HT1080 (cell line): ENCODE results near the gene CCSER1. TPM values are rescaled to one million over a fixed set of nuclear protein-coding genes. Genes with fewer than 3 reads are reported as not detected.
A peak's percentile ranks its signal among the peaks of the same experiment; 100 is the strongest.
"Not testable (repeated sequence)": the region's sequence is repeated elsewhere in the genome, so short reads cannot be mapped to it uniquely, and the experiment has no call there.

Experiments
- DNase-seq: peaks from one replicate; pipeline ENCODE4 v3.0.0-alpha.2; 2015; ENCODE audit warnings: low read depth
- total RNA-seq: library from RNA; depleted of rRNA; stranded (reverse); fragments of >200 nt; shearing (Covaris generic); gene quantifications from 2 replicates; pipeline ENCODE4 v1.2.3, GENCODE V29; 2014

CCSER1 gene
- total RNA-seq, 1 experiment from 2014 or later, result 0.16 TPM

GRCh38 chr4:90648791-90649190 is 521.6 kb downstream of the CCSER1 start:
- no peak for DNase-seq

GRCh38 chr4:90660672-90661071 is 533.5 kb downstream of the CCSER1 start:
- DNase-seq, result no peak

DNA sequence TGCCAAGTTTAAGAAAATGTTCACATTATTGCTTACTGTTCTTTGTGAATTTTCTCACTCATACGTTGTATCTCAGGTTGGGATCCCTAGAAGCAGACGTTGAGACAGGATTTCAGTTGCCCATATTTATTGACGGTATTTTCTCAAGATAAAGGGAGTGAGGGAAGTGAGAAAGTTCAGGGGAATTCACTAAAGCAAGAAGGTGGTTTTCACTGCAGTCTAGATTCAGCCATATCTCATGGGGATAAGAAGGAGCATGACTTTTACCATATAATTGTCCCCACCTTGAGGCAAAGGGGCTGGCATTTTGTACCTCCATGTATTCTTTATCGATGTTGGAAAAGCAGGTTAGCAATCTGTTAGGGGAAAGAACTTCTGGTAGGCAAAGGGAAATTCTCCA is 543.0 kb downstream of the CCSER1 start:
- DNase-seq, result no peak

- no peak for DNase-seq
Observed at GRCh38 chr4:90689739-90690138, 562.5 kb downstream of the CCSER1 start.

DNA sequence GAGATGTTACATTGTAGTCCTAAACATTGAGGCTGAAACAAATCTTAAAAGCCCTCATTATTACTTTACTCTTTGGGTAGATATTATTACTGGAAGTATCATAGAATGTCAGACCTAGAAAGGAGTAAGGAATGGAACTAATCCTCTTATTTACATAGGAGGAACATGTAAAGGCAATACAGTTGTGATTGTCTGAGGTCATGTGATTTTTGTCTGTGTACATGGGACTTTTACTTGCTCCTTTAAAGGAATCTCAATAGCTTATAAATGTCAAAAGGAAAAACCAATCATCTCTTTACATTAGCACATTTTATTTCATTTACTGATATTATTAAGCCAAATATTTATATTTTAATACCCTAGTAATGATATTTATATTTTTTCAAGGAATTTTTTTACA is 568.2 kb downstream of the CCSER1 start:
- no peak for DNase-seq

GRCh38 chr4:90705501-90705900 is 578.3 kb downstream of the CCSER1 start:
- DNase-seq, result not testable (repeated sequence)

DNA sequence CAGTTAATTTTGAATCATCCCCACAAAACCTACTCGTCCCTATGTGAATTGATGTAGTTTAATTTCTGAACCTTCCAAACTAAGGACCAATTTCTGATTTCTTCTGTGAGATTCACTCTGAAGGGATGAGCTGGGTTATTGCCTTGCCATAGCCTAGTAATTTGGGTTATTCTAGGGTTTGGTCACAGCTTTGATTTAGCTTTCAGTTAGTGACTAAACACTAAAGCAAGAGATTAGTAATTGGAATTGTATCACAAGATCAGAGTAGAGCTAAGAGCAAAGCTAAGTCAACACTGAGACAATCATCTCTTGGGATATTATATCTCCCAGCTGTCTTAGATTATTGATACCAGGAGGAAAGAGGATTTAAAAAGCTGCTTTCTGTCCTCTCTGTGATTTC is 588.0 kb downstream of the CCSER1 start:
- no peak for DNase-seq

GRCh38 chr4:90718931-90719330 is 591.7 kb downstream of the CCSER1 start:
- no peak for DNase-seq

DNA sequence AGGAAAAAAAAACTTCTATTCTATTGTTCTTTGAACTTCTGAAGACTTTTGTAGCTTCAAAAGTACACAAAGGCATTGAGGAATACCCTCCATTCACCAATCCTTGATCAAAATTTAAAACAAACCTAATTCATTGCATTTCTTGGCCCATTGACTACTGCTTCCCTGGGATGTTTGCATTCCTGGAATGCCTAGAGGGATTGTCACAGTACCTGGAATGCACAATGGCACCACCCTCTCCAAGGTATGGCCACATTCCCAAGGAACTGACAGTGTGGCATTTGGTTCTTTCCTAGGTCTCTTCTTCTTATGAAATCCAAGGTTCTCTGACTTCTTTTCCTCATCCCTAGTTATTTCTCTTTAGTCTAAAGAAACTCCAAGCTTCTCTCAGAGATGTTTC is 600.7 kb downstream of the CCSER1 start:
- peak; percentile 71 for DNase-seq

DNA sequence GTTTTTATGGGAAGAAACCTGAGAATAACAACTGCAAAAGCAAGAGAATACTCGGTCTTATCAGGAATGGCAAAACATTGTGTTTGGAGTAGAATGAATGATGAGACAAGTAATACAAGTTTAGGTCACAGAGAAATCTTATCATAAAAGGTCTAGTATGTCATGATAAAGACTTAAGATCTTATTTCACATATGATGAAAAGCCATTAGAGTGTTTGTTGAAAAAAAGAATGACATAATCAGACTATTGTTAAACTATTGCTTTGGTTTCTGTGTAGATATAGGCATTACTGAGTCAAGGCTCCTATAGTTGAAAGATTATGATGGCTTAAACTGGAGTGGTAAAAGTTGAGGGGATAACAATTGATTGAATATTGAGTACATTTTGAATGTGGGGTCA is 603.6 kb downstream of the CCSER1 start:
- no peak for DNase-seq

DNA sequence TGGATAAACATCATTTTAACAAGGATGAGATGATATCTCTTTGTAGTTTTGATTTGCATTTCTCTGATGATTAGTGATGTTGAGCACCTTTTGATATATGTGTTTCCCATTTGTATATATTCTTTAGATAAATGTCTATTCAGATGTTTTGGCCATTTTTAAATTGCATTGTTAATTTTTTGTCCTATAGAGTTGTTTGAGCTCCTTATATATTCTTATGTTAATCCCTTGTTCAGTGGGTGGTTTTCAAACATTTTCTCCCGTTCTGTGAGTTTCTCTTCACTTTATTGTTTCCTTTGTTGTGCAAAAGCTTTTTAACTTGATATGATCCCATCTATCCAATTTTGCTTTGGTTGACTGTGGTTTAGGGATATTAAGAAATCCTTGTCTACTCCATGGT is 606.0 kb downstream of the CCSER1 start:
- no peak for DNase-seq

- DNase-seq, result peak; percentile 70
Observed at GRCh38 chr4:90745176-90745575, 618.0 kb downstream of the CCSER1 start.

GRCh38 chr4:90753068-90753467 is 625.9 kb downstream of the CCSER1 start:
- DNase-seq, result no peak

GRCh38 chr4:90757534-90758060 is 630.4 kb downstream of the CCSER1 start:
- DNase-seq, result no peak

GRCh38 chr4:90760059-90760458 is 632.9 kb downstream of the CCSER1 start:
- DNase-seq, result no peak

GRCh38 chr4:90766837-90767236 is 639.6 kb downstream of the CCSER1 start:
- no peak for DNase-seq

GRCh38 chr4:90769251-90769650 is 642.1 kb downstream of the CCSER1 start:
- DNase-seq, result peak; percentile 7

DNA sequence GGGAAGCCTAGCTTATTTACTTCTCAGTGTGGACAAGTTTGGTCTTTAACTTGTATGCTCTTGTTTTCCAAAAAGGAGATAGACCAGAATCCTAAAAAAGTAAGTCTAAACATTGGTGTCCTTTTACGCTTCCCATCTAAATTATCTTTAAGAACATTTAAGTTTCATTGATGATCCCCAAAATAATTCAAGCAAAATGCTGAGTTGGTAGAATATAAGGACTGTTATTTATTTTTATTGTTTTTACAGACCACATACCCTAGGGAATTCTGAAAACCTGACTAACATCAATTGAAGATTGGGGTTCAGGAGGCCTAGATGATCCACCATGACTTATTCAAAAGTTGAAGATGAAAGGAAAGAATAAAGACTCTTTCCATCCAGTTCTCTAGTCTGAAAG is 653.0 kb downstream of the CCSER1 start:
- DNase-seq, result no peak

DNA sequence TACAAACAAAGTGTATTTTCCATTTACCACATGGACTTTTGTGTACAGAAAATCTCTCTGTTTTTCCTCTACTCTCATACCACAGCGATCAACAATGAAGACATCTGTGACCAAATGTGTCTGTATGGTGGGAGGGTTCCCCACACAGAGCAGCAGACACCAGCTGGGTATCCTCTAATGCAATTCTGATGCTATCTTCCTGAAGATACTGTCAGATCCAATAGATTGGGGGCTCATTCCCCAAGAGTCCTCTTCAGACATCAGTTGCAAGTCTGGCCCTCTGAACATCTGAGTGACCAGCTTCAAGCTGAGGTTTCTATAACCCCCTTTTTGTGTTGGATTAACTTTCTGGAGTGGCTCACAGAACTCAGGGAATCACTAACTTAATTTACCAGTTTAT is 659.4 kb downstream of the CCSER1 start:
- no peak for DNase-seq

GRCh38 chr4:90792696-90793095 is 665.5 kb downstream of the CCSER1 start:
- DNase-seq, result no peak

GRCh38 chr4:90798948-90799347 is 671.8 kb downstream of the CCSER1 start:
- DNase-seq, result no peak

DNA sequence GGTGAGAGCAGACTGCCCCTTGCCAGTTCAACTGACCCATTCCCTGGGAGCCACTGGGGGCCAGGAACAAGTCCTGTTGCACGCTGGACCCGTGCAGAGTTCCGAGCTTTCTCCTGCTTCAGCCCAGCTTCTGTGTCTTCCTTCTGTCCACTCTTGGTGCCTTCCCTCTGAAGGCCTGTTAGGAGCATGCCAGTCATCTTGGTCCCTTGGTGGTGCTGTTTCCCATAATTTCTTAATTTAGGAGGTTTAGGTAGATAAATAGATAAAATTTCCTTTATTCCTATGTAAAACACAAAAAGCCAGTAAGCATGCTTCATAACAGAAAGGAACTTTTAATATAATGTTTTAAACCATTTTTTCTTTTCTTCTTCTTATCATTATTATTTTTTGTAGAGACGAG is 672.7 kb downstream of the CCSER1 start:
- DNase-seq, result no peak

- no peak for DNase-seq
Observed at GRCh38 chr4:90815569-90815968, 688.4 kb downstream of the CCSER1 start.

DNA sequence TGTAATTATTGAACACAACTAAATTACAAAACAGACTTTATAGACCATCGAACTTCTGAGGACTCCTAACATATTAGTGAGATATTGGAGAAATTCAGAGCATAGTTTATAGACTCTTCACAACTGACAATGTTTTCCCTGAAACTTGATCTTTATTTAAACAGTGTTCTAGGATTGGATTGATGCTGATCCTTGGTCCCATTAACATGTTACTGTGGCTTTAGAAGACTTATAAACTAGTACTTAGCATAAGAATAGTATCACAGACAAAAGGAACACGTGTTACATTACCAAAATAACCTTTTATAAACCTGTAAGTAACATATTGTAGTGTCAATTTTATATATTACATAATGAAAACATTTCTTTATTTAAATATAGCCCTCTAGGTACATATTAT is 689.6 kb downstream of the CCSER1 start:
- DNase-seq, result no peak
